HTR-8/SVneo (cell line): ENCODE data around the gene SLC27A5.
"Not testable (repeated sequence)": the region's sequence is repeated elsewhere in the genome, so short reads cannot be mapped to it uniquely, and the experiment has no call there.

Experiments used
- DNase-seq: peaks from one replicate; pipeline ENCODE4 v3.0.0; 2011; ENCODE audit warnings: low spot score, mixed read lengths; ENCODE audit not compliant: insufficient read length
- FAIRE-seq: peaks from 2 replicates; lab custom pipeline; 2011; peaks lifted over from hg19 to GRCh38; lab: Jason Lieb, UNC

Gene SLC27A5

DNA sequence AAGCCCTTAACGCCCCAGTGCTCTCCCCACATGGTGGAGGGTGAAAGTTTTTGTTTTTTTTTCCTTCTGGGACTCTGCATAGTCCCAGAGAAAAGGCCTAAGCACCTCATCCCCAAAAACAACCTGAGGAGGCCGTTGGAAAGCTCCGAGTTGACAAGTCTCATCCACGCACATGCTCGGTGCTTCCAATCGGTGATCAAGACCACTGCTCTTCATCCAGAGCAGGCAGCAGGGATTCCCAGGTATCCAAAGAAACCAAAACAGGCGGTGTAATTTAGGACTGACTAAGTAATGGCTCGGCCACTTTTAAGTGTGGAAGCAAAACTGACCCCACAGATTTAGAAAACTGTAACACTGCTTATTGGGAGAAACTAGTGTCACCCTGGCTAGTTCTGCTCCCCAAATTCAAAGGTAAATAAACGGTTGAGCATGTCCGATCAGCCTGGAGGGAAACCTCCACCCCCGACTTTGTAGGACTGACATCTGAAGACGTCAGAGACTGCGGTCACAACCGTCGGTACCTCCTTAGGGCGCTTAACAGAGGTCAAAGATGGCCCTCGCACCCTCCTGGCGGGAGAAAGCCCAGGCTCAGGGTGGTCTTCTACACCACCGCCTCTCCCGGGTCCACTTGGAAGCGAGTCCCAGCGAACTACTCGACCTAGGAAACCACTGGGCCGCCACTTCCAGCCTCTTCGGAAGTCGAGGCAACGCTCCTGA lies 36.6 kb downstream of the SLC27A5 start:
- no peak for FAIRE-seq
- no peak for DNase-seq

DNA sequence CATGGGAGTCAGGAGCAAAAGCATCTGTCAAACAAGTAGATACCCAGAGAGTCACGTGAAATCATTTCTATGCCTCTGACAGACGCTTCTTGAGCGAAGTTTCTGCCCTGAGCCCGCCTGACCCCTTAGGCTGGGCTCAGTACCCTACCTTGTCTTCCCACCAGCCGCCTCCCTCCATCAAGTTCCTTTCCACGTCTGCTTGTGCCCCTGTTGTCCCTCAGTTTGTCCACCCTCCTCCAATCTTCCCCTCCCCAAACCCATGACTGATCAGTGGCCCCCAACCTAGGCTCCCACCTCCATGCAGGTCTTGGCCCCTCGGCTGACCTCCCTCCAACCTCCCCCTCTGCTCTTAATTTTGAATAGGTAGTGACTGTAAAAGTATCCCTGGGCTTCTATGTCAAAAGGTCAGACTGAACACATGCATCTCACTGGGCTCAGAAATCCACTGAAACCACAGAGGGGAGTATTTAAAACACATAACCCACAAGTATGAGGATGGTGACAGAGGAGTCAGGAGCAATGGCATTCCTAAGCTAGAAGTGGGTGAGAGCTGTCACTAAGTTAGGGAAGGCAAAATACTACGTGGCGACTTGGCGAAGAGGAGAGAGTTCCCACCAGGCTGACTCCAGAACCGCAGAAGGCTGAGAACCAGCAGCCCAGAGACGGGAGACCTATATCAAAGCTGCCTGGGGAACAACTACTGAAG lies 37.3 kb downstream of the SLC27A5 start:
- FAIRE-seq = no peak

DNA sequence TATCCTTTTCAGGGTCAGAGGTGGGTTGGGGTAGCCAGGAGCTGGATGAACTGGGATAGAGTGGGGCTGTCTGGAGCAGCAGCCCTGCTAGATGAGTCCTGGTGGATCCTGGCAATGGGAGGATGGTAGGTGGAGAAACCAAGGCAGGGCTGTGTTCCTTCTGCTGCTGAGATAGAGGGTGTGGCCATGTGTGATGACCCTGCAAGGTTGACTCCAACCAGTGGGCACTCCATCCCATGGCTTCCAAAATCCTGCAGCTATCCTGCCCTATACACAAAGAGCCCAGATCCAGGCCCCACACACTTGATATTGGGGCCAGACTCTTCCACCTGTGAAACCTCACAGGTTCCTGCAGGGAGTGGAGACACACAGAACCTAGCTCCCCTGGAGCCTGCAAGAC lies 38.0 kb downstream of the SLC27A5 start:
- DNase-seq (no peak), FAIRE-seq (no peak)

More for the DNA sequence above, 37.3 kb downstream of the SLC27A5 start:
- no peak for DNase-seq

DNA sequence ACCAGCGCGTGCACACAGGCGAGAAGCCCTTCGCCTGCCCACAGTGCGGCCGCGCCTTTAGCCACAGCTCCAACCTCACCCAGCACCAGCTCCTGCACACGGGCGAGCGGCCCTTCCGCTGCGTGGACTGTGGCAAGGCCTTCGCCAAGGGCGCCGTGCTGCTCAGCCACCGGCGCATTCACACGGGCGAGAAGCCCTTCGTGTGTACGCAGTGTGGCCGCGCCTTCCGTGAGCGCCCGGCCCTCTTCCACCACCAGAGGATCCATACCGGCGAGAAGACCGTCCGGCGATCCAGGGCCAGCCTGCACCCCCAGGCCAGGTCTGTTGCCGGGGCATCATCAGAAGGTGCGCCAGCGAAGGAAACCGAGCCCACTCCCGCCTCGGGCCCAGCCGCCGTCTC lies 40.1 kb downstream of the SLC27A5 start:
- FAIRE-seq (no peak), DNase-seq (no peak)

DNA sequence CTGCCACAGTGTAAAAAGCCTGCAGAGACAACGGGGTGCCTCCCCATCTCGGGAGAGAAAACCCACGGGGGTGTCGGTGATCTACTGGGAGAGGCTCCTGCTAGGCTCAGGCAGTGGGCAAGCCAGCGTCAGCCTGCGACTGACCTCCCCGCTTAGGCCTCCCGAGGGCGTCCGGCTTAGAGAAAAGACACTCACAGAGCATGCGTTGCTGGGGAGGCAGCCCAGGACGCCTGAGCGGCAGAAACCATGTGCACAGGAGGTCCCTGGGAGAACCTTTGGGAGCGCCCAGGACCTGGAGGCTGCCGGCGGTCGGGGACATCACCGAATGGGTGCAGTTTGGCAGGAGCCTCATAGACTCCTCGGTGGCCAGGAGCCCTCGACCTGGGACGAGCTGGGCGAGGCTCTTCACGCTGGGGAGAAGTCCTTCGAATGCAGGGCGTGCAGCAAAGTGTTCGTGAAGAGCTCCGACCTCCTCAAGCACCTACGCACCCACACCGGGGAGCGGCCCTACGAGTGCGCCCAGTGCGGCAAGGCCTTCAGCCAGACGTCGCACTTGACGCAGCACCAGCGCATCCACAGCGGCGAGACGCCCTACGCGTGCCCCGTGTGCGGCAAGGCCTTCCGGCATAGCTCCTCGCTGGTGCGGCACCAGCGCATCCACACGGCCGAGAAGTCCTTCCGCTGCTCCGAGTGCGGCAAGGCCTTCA lies 40.8 kb downstream of the SLC27A5 start:
- peak; percentile 23 for FAIRE-seq
- DNase-seq = not testable (repeated sequence)

DNA sequence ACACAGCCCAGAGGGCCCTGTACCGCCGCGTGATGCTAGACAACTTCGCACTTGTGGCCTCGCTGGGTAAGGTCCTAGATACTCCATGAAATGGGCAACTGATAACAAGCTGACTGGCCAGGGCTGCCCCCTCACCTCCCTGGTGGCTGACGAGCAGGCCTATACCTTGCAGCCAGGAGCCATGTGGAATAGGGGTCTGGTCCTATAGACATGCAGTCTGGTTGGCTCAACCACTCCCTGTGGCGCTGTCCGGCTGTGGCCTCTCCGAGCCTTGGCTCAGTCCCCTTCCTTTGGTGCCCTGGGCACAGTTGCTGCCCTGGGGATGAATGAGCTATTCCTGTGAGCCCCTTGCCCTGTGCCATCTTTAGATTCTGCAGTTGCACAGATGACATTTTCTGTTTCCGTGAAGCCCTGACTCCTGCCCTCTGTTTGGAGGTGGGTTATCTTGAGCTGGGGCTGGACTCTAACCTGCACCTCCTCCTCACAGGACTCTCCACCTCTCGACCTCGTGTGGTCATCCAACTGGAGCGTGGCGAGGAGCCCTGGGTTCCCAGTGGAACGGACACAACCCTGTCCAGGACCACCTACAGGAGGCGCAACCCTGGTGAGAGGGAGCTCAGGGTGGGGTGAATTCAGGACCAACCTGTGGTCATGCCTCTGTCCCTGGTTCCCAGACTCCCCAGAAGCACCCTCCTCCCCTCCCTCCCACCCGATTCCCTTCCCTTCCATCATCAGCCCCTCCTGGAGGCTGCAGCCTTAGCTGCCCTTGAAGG lies 42.4 kb downstream of the SLC27A5 start:
- DNase-seq (no peak), FAIRE-seq (no peak)

DNA sequence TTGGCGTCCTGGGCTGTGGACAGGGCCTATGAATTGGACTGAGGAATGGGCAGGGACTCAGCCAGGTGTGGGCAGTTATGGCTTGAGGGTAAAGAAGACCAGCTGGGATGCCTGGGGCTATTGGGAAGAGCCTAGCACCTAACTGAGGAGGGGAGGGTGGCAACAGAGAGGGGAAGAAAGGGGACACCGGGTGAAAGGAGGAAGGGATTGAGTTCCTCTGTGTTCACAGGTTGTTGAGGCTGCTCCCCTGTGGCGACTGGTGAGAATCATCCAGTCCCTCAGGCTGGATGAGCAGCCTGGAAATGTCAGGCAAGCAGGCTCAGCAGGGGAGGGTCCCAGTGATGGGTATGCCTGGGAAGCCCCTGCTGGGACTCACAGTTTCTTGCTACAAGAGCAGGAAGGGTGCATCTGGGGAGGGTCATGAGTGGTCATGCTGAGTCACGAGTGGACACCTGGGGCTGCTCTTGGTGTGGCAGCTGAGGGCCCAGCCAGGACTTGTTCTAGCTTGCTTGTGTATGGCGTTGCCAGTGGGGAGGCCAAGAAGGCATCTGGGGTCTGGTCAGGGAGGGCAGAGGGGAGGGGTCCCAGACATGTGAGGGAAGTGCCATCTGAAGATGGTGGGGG lies 43.5 kb downstream of the SLC27A5 start:
- DNase-seq (no peak), FAIRE-seq (no peak)

DNA sequence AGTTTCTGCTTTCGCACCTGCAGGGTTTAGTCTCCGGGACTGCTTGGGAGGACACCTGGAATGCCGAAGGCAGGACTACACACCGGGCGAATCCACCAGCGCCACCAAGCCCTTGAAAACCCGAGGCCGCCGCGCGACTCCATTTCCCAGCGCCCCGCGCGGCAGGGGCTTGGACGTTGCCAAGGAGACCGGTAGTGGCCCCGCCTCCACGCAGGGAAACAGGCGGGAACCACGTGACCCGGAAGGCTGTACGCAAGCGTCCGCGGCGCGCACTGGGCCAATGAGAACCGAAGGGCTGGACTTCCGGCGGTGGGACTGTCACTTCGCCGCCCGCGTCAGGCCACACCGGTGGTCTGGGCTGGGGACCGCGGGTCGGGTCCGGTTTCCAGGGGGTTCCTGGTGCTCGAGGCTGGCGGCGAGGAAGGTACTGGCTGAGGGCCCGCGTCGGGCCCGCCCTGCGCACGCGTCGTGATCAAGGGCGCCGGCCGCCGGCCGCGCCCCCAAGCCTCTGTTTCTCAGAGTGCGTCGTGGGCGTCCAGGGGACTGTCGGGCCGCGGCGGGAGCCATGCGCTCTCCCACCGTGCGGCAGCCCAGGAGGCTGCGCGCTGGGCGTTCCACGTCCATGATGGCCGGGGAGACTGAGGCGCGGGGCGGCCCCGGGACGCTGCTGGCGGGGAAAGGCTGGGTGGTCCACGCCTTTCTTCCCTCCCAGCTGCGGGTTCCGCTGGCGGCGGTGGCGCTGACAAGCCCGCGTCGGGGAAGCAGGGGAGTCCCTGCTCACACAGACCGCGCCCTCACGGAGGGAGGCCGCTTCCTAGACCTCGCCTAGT lies 44.8 kb downstream of the SLC27A5 start, which contains the start of gene ZNF324:
Gene ZNF324, plus strand, starts transcription at position 321 of the 830 bp plus-strand sequence. CDS start 2,106 bp downstream, outside the sequence.
- FAIRE-seq = peak; percentile 79
- DNase-seq = peak; percentile 97

DNA sequence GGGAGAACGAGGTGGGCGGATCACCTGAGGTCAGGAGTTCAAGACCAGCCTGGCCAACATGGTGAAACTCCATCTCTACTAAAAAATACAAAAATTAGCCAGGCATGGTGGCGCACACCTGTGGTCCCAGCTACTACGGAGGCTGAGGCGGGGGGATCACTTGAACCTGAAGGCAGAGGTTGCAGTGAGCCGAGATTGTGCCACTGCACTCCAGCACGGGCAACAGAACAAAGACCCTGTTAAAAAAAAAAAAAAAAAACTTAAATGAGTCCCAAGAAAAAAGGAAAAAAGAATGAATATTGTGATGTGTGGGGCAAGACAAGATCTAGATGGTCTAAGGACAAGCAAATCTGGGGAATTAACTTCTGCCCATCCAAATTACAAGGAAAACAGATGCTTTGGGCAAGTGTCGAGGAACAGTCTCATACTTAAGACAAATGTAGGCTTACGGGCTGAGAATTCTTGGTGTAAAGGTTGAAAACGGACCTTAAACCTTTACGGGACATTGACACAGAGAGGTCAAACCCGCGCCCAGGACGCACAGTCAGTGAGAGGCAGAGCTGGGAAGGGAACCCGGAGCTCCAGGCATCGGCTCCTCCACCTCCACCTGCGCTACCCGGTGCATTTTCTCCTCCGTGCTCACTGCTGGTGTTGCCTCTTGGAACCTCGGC lies 45.6 kb downstream of the SLC27A5 start:
- DNase-seq (no peak), FAIRE-seq (no peak)

DNA sequence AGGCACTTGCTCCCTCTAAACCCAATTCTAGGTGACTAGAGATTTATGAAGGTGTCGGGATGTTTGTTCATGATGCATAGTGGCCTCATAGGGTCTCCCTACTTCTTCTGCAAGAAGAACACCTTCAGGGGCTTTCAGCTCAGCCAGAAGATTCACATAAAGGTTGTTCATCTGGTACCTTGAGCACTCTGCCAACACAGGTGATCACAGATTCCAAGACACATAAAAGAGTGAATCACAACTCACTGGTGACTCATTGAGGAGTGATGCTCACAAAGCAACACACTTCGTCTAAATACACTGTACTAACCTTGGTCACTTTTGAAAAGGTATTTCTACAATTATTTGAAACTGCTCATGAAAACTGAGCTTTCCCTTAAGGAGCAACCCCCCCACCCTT lies 51.8 kb downstream of the SLC27A5 start:
- FAIRE-seq = peak; percentile 63
- DNase-seq = no peak

DNA sequence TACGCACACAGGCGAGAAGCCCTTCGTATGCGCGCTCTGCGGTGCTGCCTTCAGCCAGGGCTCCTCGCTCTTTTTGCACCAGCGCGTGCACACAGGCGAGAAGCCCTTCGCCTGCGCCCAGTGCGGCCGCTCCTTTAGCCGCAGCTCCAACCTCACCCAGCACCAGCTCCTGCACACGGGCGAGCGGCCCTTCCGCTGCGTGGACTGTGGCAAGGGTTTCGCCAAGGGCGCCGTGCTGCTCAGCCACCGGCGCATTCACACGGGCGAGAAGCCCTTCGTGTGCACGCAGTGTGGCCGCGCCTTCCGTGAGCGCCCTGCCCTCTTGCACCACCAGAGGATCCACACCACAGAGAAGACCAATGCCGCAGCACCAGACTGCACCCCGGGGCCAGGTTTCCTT lies 55.7 kb downstream of the SLC27A5 start:
- no peak for FAIRE-seq
- DNase-seq = no peak

DNA sequence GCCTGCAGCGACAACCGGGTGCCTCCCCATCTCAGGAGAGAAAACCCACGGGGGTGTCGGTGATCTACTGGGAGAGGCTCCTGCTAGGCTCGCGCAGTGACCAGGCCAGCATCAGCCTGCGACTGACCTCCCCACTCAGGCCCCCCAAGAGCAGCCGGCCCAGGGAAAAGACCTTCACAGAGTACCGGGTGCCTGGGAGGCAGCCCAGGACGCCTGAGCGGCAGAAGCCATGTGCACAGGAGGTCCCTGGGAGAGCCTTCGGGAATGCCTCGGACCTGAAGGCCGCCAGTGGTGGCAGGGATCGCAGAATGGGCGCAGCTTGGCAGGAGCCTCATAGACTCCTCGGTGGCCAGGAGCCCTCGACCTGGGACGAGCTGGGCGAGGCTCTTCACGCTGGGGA lies 56.5 kb downstream of the SLC27A5 start:
- FAIRE-seq = no peak
- no peak for DNase-seq

DNA sequence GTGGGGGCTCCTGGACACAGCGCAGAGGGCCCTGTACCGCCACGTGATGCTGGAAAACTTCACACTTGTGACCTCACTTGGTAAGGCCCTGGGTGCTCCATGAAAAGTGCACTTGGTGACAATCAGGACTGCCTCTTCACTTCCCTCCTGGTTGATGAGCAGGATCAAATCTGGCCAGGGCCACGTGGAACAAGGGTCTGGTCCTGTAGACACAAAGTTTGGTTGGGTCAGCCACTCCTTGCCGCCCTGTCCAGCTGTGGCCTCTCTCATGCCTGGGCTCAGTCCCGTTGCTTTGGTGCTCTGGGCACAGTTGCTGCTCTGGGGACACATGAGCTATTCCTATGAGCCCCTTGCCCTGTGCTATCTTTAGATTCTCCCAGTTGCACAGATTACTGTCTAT lies 58.0 kb downstream of the SLC27A5 start:
- DNase-seq (no peak), FAIRE-seq (no peak)

DNA sequence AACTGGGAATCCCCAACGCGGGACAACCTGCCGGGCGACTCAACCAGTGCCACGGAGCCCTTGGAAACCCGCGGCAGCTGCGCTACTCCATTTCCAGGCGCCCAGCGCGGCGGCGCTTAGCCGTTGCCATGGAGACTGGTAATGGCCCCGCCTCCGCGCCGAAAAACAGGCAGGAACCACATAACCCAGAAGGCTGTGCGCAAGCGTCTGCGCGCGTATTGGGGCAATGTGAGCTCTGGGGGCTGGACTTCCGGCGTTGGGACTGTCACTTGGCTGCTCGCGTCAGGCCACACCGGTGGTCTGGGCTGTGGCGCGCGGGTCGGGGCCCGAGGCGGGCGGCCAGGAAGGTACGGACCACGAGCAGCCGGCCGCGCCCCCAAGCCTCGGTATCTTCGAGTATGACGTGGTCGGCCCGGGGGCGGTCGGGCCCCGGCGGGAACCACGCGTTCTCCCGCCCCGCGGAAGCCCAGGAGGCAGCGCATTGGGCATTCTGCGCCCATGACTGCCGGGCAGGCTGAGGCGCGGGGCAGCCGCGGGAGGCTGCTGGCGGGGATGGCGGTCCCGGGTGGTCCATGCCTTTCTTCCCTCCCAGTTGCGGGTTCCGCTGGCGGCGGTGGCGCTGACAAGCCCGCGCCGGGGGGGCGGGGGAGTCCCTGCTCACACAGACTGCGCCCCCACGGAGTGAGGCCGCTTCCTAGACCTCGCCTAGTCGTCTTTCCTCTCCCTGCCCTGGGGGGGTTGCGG lies 60.3 kb downstream of the SLC27A5 start, which contains the start of gene ZNF324B:
Gene ZNF324B, plus strand, starts transcription at position 265 of the 744 bp plus-strand sequence. CDS start 2,080 bp downstream, outside the sequence.
- FAIRE-seq (peak; percentile 75), DNase-seq (peak; percentile 97)

DNA sequence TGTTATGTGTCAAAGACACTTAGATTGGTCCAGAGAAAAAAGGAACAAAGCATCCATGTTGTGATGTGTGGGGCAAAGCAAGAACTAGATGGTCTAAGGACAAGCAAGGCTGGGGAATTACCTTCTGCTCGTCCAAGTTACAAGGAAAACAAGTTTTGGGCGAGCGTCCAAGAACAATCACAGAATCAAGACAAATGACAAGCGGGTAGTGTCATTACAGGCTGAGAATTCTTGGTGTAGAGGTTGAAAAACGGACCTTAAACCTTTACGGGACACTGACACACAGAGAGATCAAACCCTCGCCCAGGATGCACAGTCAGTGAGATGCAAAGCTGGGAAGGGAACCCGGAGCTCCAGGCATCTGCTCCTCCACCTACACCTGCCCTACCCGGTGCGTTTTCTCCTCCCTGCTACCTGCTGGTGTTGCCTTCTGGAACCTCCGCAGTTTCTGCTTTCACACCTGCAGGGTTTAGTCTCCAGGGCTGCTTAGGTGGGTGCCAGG lies 60.9 kb downstream of the SLC27A5 start:
- FAIRE-seq = no peak
- no peak for DNase-seq

DNA sequence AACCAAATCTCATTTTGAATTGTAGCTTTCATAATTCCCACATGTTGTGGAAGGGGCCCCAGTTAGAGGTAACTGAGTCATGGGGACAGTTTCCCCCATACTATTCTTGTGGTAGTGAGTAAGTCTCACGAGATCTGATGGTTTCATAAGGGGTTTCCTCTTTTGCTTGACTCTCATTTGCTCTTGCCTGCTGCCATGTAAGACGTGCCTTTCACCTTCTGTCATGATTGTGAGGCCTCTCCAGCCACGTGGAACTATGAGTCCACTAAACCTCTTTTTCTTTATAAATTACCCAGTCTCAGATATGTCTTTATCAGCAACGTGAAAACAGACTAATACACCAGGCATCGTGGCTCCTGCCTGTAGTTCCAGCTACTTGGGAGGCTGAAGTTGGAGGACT lies 61.8 kb downstream of the SLC27A5 start:
- DNase-seq, FAIRE-seq: not testable (repeated sequence)

DNA sequence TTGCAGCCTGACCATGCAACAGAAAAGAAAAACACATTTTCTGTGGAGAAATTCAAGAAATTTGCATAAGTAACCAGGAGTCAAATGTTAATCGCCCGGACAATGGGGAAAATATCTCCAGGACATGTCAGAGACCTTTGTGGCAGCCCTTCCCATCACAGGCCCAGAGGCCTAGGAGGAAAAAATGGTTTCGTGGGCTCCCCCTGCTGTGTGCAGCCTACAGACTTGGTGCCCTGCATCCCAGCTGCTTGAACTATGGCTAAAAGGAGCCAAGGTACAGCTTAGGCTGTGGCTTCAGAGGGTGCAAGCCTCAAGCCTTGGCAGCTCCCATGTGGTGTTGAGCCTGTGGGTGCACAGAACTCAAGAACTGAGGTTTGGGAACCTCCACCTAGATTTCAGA lies 62.9 kb downstream of the SLC27A5 start:
- not testable (repeated sequence) for FAIRE-seq, DNase-seq
